ENCODE data around the gene TOP3A. TPM values are rescaled to one million over a fixed set of nuclear protein-coding genes. Genes with fewer than 3 reads are reported as not detected.

TOP3A gene
- total RNA-seq, 4 donors from 2014 or later = 12.0 to 79.0 (median 32.1) TPM

- WGBS, 2 donors (ENCODE audit: low coverage in 1 of 2) = 96 to 100% methylated on average over 1 of the region's 1 CpG
- H3K27me3 ChIP-seq = no peaks in the 10 kb centered on the region
- H3K4me3 ChIP-seq = no peak overlapping the region
- H3K27ac ChIP-seq = no peak overlapping the region
- H3K9me3 ChIP-seq = no peaks in the 10 kb centered on the region
- TF ChIP-seq POLR2AphosphoS5 (IDR thresholded peaks at IDR 0.05) = no peak
- no peak for TF ChIP-seq EP300 (IDR thresholded peaks at IDR 0.05; ENCODE audit: low read depth)
- no peak for TF ChIP-seq CTCF (IDR thresholded peaks at IDR 0.05)
- TF ChIP-seq POLR2A (IDR thresholded peaks at IDR 0.05) = no peak
- H3K36me3 ChIP-seq = peaks cover 0 to 38% (median 15%) of the 10 kb centered on the region in 4 donors
- DNase-seq = no peak
- in situ Hi-C loops (cut with MboI; ENCODE audit: low pct_ligation_motif_present in 1 of 4, low pct_unique_long_range_greater_than_20kb in 1 of 4, low sequenced_read_pairs in 3 of 4) (loop anchor here in 1 of 4 donors (10.0 kb wide), 1 partner anchor 62 kb away; no protein-coding TSS in a partner anchor), intact Hi-C loops (cut with DNase I; ENCODE audit: low total_unique reads) (no loop called here)
- H3K4me1 ChIP-seq = no peaks in the 10 kb centered on the region
These were observed 37.7 kb downstream of the TOP3A start for GRCh38 chr17:18277076-18277475.

- no peaks in the 10 kb centered on the region for H3K9me3 ChIP-seq
- H3K27me3 ChIP-seq = no peaks in the 10 kb centered on the region
- TF ChIP-seq POLR2A (IDR thresholded peaks at IDR 0.05) (no peak), POLR2AphosphoS5 (IDR thresholded peaks at IDR 0.05) (no peak), EP300 (IDR thresholded peaks at IDR 0.05; ENCODE audit: low read depth) (no peak), CTCF (IDR thresholded peaks at IDR 0.05) (no peak)
- H3K36me3 ChIP-seq = peaks cover 0 to 10% (median 5%) of the 10 kb centered on the region in 4 donors
- intact Hi-C loops (cut with DNase I; ENCODE audit: low total_unique reads) = no loop called here
- no peak overlapping the region for H3K4me3 ChIP-seq
- DNase-seq = no peak
- 89% methylated on average over 14 of the region's 14 CpGs; no CpG with 5 or more reads in 1 of the 2 donors for WGBS, 2 donors (ENCODE audit: low coverage in 1 of 2)
- H3K4me1 ChIP-seq = no peaks in the 10 kb centered on the region
- in situ Hi-C loops (cut with MboI; ENCODE audit: low pct_ligation_motif_present in 1 of 4, low pct_unique_long_range_greater_than_20kb in 1 of 4, low sequenced_read_pairs in 3 of 4) = loop anchor here in 1 of 4 donors (10.0 kb wide), 1 partner anchor 55 kb away; no protein-coding TSS in a partner anchor
- H3K27ac ChIP-seq = no peak overlapping the region
These were observed 44.5 kb downstream of the TOP3A start for GRCh38 chr17:18270046-18270931.

GRCh38 chr17:18267927-18268711, 46.7 kb downstream of the TOP3A start:
- intact Hi-C loops (cut with DNase I; ENCODE audit: low total_unique reads) = no loop called here

More at GRCh38 chr17:18267927-18268711, 46.7 kb downstream of the TOP3A start:
- in situ Hi-C loops (cut with MboI; ENCODE audit: low pct_ligation_motif_present in 1 of 4, low pct_unique_long_range_greater_than_20kb in 1 of 4, low sequenced_read_pairs in 3 of 4) = no loop called here
- Histone ChIP-seq H3K36me3 (peaks cover 0 to 18% (median 9%) of the 10 kb centered on the region in 4 donors), H3K27me3 (no peaks in the 10 kb centered on the region), H3K4me3 (no peak overlapping the region), H3K9me3 (no peaks in the 10 kb centered on the region), H3K27ac (no peak overlapping the region), H3K4me1 (no peaks in the 10 kb centered on the region)
- TF ChIP-seq POLR2A (IDR thresholded peaks at IDR 0.05) = no peak
- TF ChIP-seq POLR2AphosphoS5 (IDR thresholded peaks at IDR 0.05) = no peak
- TF ChIP-seq CTCF (IDR thresholded peaks at IDR 0.05) = no peak
- TF ChIP-seq EP300 (IDR thresholded peaks at IDR 0.05; ENCODE audit: low read depth) = no peak
- 54 to 56% methylated on average over 4 to 14 of the region's 14 CpGs for WGBS, 2 donors (ENCODE audit: low coverage in 1 of 2)
- DNase-seq = no peak

Measured in transverse colon (tissue), 4 donors.